ENCODE results near the gene PMEPA1. TPM values are rescaled to one million over a fixed set of nuclear protein-coding genes. Genes with fewer than 3 reads are reported as not detected.

Gene PMEPA1
- total RNA-seq, 1 experiment from 2014 or later = 17.8 TPM

GRCh38 chr20:57746201-57746600, 36.4 kb upstream of the PMEPA1 start:
- no peaks in the 10 kb centered on the region for H3K27me3 ChIP-seq (ENCODE audit: control insufficient read depth, insufficient read depth, low read length)
- H3K36me3 ChIP-seq (replicated peaks; ENCODE audit: control insufficient read depth, insufficient read depth, low read length) = no peaks in the 10 kb centered on the region
- H3K4me3 ChIP-seq (ENCODE audit: insufficient read depth, low read depth, low read length) = no peak overlapping the region
- DNase-seq = no peak

DNA sequence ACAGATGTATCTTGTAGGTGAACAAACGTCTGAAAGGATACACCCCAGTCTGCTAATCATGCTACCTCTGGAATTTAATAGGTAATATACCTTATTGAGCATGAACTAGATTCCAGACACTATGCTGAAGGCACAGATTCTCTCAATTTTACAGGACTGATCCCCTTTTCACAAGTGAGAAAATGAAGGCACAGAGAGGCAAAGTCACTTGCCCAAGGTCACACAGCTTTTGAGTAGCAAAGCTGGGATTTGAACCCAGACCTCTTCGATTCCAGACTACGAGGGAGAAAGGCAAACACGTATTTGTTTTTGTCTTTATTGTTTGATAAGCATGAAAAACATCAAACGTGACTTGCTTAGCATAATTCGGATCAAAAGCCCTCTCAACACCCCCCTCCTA, 34.4 kb upstream of the PMEPA1 start:
- no peak for DNase-seq
- H3K27me3 ChIP-seq (ENCODE audit: control insufficient read depth, insufficient read depth, low read length) = no peaks in the 10 kb centered on the region
- H3K36me3 ChIP-seq (replicated peaks; ENCODE audit: control insufficient read depth, insufficient read depth, low read length) = no peaks in the 10 kb centered on the region
- H3K4me3 ChIP-seq (ENCODE audit: insufficient read depth, low read depth, low read length) = no peak overlapping the region

GRCh38 chr20:57743450-57744095, 33.8 kb upstream of the PMEPA1 start:
- DNase-seq = no peak
- no peaks in the 10 kb centered on the region for H3K27me3 ChIP-seq (ENCODE audit: control insufficient read depth, insufficient read depth, low read length)
- no peaks in the 10 kb centered on the region for H3K36me3 ChIP-seq (replicated peaks; ENCODE audit: control insufficient read depth, insufficient read depth, low read length)
- H3K4me3 ChIP-seq (ENCODE audit: insufficient read depth, low read depth, low read length) = no peak overlapping the region

DNA sequence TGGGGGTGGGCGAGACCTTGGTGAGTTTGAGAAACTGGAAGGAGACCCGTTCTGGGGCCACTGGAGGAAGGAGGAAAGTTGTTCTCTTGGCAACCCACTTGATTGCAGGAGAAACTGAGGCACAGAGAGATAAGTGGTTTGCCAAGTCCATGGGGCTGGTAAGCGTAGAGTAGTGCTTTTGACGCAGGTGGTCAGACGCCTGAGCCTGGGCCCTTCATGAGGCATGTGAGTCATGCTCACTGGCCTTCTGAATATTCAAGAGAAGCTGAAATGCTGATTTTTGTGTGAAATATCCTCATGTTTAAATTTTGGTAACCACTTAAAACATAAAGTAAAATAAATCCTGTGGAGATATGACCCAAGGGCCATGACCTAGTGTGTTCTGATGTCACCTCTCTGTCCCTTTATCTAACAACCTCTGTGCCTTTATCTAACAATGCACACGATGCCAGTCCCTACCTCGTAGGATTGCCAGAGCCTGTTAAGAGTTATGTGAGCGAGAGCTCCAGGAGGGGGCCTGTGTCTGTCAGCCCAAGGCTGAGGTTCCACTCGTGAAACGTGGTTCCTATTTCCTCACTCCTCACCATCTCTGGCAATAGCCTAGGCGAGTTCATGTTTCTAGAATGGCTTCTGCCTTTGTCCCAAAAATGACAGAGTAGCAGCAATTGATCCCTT, 32.8 kb upstream of the PMEPA1 start:
- Histone ChIP-seq H3K4me3 (ENCODE audit: insufficient read depth, low read depth, low read length) (no peak overlapping the region), H3K36me3 (replicated peaks; ENCODE audit: control insufficient read depth, insufficient read depth, low read length) (no peaks in the 10 kb centered on the region), H3K27me3 (ENCODE audit: control insufficient read depth, insufficient read depth, low read length) (no peaks in the 10 kb centered on the region)
- no peak for DNase-seq

- Histone ChIP-seq H3K27me3 (ENCODE audit: control insufficient read depth, insufficient read depth, low read length) (no peaks in the 10 kb centered on the region), H3K36me3 (replicated peaks; ENCODE audit: control insufficient read depth, insufficient read depth, low read length) (no peaks in the 10 kb centered on the region), H3K4me3 (ENCODE audit: insufficient read depth, low read depth, low read length) (no peak overlapping the region)
- DNase-seq = peak; percentile 22
Observed at GRCh38 chr20:57738484-57738883, 28.7 kb upstream of the PMEPA1 start.

GRCh38 chr20:57738053-57738452, 28.2 kb upstream of the PMEPA1 start:
- DNase-seq = no peak
- Histone ChIP-seq H3K27me3 (ENCODE audit: control insufficient read depth, insufficient read depth, low read length) (no peaks in the 10 kb centered on the region), H3K36me3 (replicated peaks; ENCODE audit: control insufficient read depth, insufficient read depth, low read length) (no peaks in the 10 kb centered on the region), H3K4me3 (ENCODE audit: insufficient read depth, low read depth, low read length) (no peak overlapping the region)

DNA sequence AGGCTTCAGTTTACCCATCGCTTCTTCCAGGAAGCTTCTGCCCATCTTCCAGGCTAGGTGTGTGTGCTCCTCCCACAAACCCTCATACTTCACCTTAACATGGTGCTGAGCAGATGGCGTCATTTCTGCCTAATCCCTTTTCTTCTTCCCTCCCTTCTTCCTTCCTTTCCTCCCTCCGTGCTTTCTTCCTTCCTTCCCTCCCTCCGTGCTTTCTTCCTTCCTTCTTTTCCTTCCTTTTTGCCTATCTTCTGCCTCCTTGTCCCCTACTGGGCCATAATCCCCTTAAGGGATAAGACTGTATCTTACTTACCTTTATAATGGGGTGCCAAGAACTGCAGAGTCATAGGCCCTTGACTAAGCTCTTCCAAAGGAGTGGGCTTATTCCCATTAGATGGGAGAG, 27.5 kb upstream of the PMEPA1 start:
- H3K4me3 ChIP-seq (ENCODE audit: insufficient read depth, low read depth, low read length) = no peak overlapping the region
- no peak for DNase-seq
- H3K27me3 ChIP-seq (ENCODE audit: control insufficient read depth, insufficient read depth, low read length) = no peaks in the 10 kb centered on the region
- no peaks in the 10 kb centered on the region for H3K36me3 ChIP-seq (replicated peaks; ENCODE audit: control insufficient read depth, insufficient read depth, low read length)

DNA sequence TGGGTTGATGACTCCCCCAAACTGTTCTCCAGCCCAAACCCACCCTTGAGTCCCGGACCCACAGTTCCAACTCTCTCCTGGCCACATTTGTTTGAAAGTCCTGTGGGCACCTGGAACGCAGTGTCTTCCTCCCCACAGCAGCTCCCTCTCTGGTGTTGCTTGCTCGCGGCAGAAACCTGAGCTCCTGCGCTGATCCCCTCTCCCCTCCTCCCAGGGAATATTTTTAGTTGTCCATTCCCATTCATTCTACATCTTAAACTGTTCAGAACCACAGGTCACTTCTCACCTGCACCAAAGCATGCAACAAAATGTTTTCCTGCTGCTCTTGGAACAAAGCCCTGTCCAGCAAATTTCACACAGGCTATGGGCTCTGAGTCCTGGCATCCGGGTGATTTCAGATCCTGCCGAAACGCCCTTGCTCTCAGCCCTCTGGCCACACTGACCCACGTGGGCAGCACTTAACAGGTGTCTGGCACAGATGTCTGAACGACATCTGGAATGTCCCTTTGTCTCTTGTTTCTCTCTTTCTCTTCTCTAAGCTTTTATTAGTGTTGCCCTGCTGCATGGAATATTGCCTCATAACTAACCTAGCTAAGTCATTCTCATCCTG, 27.0 kb upstream of the PMEPA1 start:
- DNase-seq = no peak
- H3K4me3 ChIP-seq (ENCODE audit: insufficient read depth, low read depth, low read length) = no peak overlapping the region
- no peaks in the 10 kb centered on the region for H3K27me3 ChIP-seq (ENCODE audit: control insufficient read depth, insufficient read depth, low read length)
- no peaks in the 10 kb centered on the region for H3K36me3 ChIP-seq (replicated peaks; ENCODE audit: control insufficient read depth, insufficient read depth, low read length)

GRCh38 chr20:57735831-57736737, 26.3 kb upstream of the PMEPA1 start:
- H3K27me3 ChIP-seq (ENCODE audit: control insufficient read depth, insufficient read depth, low read length) = no peaks in the 10 kb centered on the region
- DNase-seq = no peak
- H3K4me3 ChIP-seq (ENCODE audit: insufficient read depth, low read depth, low read length) = no peak overlapping the region
- H3K36me3 ChIP-seq (replicated peaks; ENCODE audit: control insufficient read depth, insufficient read depth, low read length) = no peaks in the 10 kb centered on the region

DNA sequence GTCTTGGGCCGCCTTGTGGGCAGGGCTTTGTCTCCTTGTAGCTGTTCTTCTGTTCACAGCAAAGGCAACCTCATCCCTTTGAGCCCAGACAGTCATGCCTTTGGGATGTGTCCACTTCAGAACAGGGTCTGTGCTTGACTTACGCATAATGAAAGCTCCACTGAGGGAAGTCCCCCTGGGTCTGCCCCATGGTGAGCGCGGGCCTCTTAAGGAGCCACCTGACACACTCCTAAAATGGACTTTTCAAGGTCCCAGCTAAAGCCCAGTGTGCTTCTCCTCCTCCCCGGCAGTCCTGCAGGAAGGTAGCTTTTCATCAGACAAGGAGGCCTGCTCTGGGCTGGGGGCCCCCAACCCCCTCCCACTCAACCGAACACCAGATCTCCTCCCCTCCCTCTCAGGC, 24.9 kb upstream of the PMEPA1 start:
- DNase-seq = no peak
- Histone ChIP-seq H3K36me3 (replicated peaks; ENCODE audit: control insufficient read depth, insufficient read depth, low read length) (no peaks in the 10 kb centered on the region), H3K27me3 (ENCODE audit: control insufficient read depth, insufficient read depth, low read length) (no peaks in the 10 kb centered on the region), H3K4me3 (ENCODE audit: insufficient read depth, low read depth, low read length) (no peak overlapping the region)

- Histone ChIP-seq H3K27me3 (ENCODE audit: control insufficient read depth, insufficient read depth, low read length) (no peaks in the 10 kb centered on the region), H3K4me3 (ENCODE audit: insufficient read depth, low read depth, low read length) (no peak overlapping the region), H3K36me3 (replicated peaks; ENCODE audit: control insufficient read depth, insufficient read depth, low read length) (no peaks in the 10 kb centered on the region)
- no peak for DNase-seq
Observed at GRCh38 chr20:57732226-57732625, 22.4 kb upstream of the PMEPA1 start.

- Histone ChIP-seq H3K4me3 (ENCODE audit: insufficient read depth, low read depth, low read length) (no peak overlapping the region), H3K36me3 (replicated peaks; ENCODE audit: control insufficient read depth, insufficient read depth, low read length) (no peaks in the 10 kb centered on the region), H3K27me3 (ENCODE audit: control insufficient read depth, insufficient read depth, low read length) (no peaks in the 10 kb centered on the region)
- no peak for DNase-seq
Observed at GRCh38 chr20:57728762-57729161, 18.9 kb upstream of the PMEPA1 start.

DNA sequence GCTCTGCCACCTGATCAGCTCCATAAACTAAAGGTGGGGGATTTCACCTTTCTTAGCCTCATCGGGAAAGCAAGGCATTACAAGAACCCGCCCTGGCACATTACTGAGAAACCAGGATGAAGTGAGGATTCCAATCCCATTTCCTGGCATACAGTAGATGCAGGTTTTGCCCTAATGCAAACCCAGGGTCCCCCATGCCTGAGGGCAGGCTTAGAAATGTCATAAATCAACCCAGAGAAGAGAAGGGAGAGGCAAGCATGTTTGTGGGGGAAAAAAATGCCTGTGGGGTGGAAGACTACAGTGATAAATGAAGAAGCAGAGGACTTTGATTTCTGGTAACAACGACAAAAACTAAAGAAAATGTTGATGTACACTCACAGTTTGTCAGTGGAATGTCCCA, 18.0 kb upstream of the PMEPA1 start:
- no peak overlapping the region for H3K4me3 ChIP-seq (ENCODE audit: insufficient read depth, low read depth, low read length)
- peak; percentile 23 for DNase-seq

GRCh38 chr20:57725636-57726035, 15.8 kb upstream of the PMEPA1 start:
- H3K36me3 ChIP-seq (replicated peaks; ENCODE audit: control insufficient read depth, insufficient read depth, low read length) = no peaks in the 10 kb centered on the region
- no peak for DNase-seq
- no peak overlapping the region for H3K4me3 ChIP-seq (ENCODE audit: insufficient read depth, low read depth, low read length)
- no peaks in the 10 kb centered on the region for H3K27me3 ChIP-seq (ENCODE audit: control insufficient read depth, insufficient read depth, low read length)

More for the DNA sequence above, 18.0 kb upstream of the PMEPA1 start:
- H3K36me3 ChIP-seq (replicated peaks; ENCODE audit: control insufficient read depth, insufficient read depth, low read length) = no peaks in the 10 kb centered on the region
- no peaks in the 10 kb centered on the region for H3K27me3 ChIP-seq (ENCODE audit: control insufficient read depth, insufficient read depth, low read length)

Measured in H7 (cell line).